HepG2 (cell line): ENCODE results near the gene KIAA0930.

Source experiments
- HDAC6 ChIP-seq: fragments of 200-600 bp; sonication (generic); IDR thresholded peaks from 2 replicates; pipeline ENCODE4 v1.7.0; 2017; ENCODE audit warnings: mild to moderate bottlenecking, antibody characterized with exemption, low read length, low read depth
- IKZF4 ChIP-seq: sonication (generic); formaldehyde crosslinking; IDR thresholded peaks from 2 replicates; pipeline ENCODE4 v1.5.1; 2020; ENCODE audit warnings: borderline replicate concordance, mild to moderate bottlenecking, low read depth, missing genetic modification reagents; ENCODE audit errors: not compliant biosample characterization
- NR2F1 ChIP-seq, 2 experiments: fragments of 450-650 bp in 1 of 2; formaldehyde crosslinking in 1 of 2; IDR thresholded peaks; 2 replicates each; pipeline versions ENCODE4 v1.5.0 to v1.6.1; 2016 to 2020; ENCODE audit warnings: mild to moderate bottlenecking in 1 of 2, missing compliant biosample characterization in 1 of 2, missing genetic modification reagents in 1 of 2, moderate library complexity in 1 of 2
- PBX3 ChIP-seq: sonication (generic); formaldehyde crosslinking; IDR thresholded peaks from 2 replicates; pipeline ENCODE4 v1.8.1; 2023; ENCODE audit warnings: missing genetic modification reagents, inconsistent platforms, borderline replicate concordance
- ZFP36 ChIP-seq: fragments of 150-350 bp; IDR thresholded peaks from 2 replicates; pipeline ENCODE4 v1.6.1; 2018; ENCODE audit warnings: borderline replicate concordance, low read length, low read depth; ENCODE audit not compliant: partially characterized antibody
- ZNF597 ChIP-seq: sonication (generic); formaldehyde crosslinking; IDR thresholded peaks from 2 replicates; pipeline ENCODE4 v1.5.0; 2020; ENCODE audit warnings: missing genetic modification reagents

- TF ChIP-seq ZNF597 (no peak), NR2F1 (CRISPR knock-in tag; IDR thresholded peaks at IDR 0.05) (no peak), HDAC6 (no peak), PBX3 (no peak), IKZF4 (CRISPR knock-in tag) (no peak), ZFP36 (no peak)
Measured at GRCh38 chr22:45198463-45198795, 42.3 kb downstream of the KIAA0930 start.
